ENCODE measurements around the gene ZNF789.

The ZNF789 gene

DNA sequence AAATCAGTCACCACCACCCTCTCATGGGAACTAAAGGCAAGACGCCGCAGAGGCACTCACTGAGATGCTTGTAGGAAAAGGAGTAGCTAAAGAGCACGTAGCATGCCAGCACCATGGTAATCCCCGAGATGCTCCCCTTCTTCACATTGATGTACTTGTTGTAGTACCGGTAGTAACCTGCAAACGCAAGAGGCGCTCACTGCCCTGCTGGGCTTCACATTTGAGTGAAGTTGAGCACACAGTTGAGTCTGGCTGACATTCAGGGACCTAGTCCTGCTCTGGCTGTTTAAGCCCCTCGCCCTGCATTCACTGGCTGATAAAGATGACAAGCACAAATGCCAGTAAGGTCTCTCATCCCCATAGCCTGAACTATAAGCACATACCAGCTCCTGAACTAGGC lies 13.6 kb upstream of the ZNF789 start:
- peak; percentile 44 for DNase-seq

DNA sequence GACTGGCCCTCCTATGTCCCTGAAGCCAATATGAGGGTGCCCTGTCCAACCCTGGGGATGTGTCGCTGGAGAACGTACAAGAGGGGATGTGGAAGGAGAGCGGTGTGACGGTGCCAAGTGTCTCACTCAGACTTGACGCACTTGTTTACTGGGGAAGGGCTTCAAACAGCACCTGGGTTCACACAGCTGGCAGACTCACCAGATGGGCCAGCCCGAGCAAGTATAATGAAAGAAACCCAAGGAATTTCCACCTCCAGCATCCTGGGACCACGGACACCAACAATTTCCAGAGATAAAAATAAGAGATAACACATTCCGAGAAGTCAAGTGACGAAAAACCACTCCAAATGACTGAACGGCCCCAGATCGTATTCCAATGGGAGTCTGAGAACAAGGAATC lies 12.0 kb upstream of the ZNF789 start:
- DNase-seq, result no peak

DNA sequence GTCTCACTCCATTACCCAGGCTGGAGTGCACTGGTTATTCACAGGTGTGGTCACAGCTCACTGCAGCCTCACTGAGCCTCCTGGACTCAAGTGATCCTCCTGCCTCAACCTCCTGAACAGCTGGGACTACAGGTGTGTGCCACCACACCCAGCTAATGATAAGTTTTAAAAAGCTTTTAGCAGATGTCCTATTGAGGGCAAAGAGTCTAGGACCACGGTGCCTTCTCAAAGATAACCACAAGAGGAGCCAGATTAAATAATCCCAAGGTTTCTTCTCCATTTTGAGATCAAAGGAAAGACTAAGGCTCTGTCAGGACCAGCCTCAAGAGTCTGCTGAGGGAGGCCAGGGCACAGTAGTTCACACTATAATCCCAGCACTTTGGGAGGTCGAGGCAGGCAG lies 11.5 kb upstream of the ZNF789 start:
- no peak for DNase-seq

DNA sequence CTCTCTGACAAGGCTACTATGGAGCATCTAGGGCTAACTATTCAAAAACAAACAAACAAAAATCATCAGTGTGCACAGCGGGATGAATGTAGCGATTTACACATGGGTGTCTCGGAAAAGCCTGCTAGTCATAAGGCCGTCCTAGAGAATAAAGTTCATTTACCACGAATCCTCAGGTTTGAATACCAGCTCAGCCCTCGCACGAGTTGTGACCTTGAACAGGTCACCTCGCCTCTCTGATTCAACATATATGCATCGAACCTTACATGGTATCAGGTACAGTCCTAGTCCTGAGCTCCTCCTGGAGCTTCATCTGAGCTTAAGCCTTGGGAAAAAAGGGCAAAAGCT lies 7.3 kb upstream of the ZNF789 start:
- DNase-seq, result no peak

DNA sequence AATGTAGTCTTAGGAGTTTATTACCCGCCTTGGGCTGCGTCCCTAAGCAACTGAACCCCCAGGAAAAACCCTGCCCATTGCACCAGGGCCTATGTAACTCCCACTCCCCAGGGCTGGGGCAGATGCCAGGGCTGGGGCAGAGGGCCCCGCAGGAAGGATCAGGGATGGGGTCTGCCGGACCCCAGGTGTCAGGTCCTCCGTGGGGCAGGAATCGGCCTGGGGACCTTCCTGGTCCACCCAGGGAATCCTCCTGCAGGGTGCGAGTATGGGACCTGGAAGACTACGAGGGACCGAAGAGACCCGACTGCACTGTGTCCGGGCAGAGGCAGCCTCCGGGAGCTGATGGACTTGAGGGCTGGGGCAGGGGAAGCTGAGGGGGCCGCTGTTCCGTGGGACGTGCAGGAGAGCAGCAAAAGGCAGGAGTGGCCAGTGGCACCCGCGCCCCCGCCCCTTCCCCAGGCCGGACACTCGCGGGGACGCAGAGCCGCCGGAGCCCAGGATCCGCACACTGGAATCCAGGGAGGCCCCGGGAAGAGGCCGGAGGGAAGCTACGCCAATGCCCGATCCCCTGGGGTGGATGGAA lies 4.3 kb upstream of the ZNF789 start:
- no peak for DNase-seq

DNA sequence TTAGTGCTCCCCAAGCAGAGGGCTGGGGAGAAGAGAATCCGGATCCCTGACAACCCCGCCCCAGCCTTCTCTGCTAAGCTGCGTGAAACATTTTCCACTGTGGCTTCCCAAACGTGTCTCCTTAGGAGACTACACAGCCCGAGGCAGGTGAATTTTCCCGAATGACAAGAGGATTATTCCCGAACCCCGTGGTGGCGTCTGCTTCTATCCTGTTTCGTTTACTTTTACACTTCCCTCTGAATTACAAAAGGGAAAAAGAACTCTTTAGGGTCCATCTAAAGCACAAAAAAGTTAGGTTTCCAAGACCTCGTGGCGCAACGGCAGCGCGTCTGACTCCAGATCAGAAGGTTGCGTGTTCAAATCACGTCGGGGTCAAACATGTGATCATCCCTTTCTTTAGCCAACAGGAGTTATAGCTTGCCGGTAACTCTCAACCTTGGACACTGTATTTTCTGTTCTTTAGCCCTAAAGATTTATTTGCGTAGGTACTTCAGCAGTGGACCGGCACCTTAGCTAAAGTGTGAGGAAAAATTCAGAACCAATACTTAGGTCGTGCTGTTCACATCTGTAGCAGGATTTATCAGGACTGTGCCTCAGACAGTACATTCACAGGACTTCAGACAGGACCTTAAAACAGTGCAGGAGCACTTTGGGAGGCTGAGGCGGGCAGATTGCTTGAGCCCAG lies 3.2 kb upstream of the ZNF789 start:
- no peak for DNase-seq

DNA sequence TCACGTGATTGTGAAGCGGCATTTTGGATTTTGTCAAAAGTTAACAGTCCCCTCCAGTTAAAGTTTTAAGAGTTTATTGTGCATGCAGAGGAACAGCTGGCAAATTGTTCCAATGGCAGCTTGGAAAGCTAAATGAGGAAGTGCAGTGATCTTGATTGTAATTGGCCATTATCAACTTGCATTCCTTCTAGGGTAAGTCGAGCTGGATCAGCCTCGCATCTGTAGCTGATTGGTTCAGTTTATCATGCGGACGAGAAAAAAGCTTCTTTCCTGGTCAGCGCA lies 566 bp downstream of the ZNF789 start:
- DNase-seq, result no peak

DNA sequence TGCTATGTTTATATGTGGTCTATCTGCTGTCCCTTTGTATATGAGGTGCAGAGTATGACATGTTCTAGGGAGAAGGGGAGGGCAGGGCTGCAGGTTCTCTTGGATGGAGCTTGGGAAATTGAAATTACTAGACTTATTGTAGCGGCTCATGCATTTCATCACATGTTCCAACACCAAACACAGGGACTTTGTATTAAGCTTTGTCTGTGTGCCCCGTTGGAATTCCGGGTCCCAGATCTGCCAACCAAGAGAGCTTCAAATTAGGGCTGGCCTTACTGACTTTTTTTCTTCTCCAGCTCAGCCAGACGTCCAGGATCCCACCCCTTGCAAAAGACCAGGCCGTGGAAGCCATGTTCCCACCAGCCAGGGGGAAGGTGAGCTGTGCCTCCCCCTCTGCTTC lies 3.4 kb downstream of the ZNF789 start:
- no peak for DNase-seq

DNA sequence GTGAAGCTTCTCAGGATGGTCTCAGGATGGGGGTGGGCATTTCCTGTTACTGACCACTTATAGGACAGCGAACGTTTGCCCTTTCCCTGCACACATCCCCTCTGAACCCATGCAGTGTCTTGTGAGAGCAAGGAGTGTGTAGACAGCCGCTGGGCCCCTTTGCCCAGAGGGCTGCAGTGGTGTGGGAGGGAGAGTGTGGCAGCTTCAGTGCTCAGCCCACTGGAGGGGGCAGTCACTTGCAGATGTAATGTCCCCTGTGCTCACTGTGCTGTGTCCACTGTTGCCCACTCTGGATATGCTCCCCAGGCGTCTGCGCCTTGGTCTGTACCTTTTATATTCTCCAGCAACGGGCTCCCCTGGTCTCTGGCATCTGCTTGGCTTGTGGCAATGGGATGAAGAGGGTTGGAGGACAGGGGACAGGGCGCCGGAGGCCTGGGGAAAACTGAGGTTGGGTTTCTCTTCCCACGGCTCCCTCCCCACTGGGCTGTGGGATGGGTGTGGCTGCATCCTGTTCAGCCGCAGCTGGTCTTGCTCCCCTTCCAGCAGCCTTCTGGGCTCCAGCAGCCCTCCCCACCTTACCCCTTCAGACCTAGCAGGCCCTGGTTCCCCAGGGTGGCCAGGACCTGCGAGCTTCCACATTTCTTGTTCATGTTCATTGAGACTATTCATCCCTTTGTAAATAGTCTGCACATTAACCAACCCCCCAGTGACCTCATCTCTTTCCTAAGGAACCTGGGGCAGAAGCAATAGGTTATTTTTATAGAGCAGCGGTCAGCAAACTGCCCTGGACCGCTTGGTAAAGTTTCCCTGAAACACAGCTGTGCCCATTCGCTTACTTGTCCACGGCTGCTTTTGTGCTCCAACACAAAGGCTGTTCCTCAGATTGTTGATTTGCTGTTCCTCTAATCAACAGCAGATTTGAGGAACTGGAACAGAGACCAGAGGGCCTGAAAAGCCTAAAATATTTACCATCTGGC lies 6.1 kb downstream of the ZNF789 start:
- no peak for DNase-seq

DNA sequence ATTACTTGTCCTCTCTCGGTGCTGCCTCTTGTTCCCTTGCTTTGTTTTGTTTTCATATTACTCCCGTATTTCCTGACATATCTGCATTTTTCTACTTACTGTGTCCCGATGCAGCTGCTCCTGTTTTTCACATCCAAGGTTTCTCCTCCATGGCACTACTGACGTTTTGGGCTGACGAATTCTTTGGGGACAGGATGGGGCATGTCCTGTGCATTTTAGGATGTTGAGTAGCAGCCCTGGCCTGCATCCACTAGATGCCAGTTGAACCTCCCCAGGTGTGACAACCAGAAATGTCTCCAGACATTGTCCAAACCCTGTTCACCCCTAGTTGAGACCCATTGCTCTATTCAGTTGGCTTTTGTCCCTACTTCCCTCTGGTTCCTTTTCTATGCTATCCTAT lies 12.4 kb downstream of the ZNF789 start:
- no peak for DNase-seq

DNA sequence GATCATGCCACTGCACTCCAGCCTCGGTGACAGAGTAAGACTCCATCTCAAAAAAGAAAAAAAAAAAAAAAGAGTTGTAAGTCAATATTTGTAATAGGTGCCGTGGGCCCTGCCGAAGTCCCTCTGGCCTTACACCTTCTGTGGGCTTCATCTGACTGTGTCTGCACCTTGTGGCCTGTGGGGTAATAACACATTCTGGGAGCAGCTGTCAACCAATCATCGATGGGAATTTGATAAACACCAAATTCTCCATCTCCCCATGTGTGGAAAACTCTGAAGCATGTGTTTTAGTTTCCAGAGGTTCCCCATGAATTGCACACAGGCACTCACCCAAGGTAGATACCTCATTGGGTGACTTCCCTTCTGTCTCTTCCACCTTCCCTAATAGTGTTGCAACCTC lies 16.5 kb downstream of the ZNF789 start:
- no peak for DNase-seq

DNA sequence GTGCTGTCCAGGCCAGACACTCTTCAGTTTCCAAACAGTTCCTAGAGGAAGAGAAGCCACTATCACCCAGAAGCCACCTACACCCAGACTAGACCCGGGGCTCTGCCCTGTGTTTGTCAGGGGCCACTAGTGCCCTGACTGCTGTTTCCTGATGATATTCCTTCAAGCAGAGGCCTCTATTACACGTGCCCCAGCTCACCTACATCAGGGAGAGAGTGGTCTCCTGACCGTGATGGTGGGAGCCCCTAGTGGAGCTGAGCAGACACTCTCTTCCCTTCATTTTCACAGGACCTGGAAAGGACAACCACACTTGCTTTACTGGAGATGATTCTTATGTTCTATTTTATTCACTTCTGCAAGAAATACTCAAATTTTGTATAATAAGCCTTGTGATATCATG lies 18.2 kb downstream of the ZNF789 start:
- DNase-seq, result no peak

DNA sequence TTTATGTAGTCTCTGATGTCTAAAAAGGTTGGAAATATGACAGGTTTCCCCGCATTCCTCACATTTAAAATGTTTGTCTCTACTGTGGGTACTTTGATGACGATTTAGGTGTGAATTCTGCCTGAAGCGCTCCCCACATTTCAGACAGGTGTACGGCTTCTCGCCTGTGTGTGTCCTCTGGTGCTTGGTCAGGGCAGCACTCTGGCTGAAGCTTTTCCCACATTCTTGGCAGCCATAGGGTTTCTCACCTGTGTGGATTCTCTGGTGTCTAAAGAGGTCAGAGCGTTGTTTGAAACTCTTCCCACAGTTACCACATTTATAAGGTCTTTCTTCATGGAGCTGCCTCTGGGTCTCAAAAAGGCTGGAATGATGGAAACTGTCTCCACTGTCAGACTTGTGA lies 21.1 kb downstream of the ZNF789 start:
- DNase-seq, result no peak

DNA sequence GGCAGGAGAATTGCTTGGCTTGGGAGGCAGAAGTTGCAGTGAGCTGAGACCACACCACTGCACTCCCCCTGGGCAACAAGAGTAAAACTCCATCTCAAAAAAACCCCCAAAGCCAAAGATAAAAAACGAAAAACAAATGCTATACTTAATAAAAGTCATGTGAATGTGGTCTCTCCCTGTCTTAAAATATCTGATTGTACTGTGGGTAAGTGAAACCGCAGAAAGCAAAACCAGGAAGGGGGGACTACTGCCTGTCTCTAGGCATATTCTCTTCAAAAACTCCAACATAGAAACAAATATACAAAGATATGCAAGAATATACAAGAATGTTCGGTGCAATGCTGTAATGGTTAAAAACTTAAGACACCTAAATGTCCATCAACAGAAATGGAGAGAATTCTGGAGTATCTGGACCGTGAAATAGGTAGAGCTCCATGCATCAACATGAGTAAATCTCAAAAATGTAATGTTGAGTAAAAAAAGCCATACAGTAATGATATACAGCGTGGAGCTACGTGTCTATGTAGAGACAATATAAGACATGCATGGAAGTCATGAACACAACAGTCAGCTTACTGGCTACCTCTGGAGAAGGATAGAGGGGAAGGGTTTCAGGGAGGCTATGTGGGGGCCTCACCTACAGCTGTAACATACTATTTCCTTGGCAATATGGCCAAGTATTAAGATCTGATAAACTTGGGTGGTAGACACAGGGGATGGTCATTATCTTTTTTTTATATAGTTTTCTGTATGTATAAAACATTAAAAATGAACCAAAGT lies 25.3 kb downstream of the ZNF789 start:
- no peak for DNase-seq

DNA sequence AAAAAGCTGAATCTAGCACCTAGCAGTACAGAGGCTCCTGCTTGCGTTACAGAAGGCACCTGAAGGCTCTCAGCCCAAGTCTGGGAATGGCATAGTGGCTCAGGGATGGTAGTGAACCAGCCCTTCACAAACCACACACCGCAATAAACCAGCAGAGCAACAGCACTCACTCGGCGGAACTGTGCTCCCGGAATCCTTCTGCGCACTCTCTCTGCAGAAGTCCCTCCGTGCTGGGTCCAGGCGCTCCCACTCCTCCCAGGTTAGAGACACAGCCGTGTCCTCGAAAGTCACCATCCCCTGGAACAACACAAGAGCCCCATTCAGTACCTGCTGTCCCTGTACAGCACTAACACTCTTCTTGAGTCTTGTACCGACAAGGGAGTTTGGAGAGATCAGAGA lies 25.9 kb downstream of the ZNF789 start:
- DNase-seq, result no peak

DNA sequence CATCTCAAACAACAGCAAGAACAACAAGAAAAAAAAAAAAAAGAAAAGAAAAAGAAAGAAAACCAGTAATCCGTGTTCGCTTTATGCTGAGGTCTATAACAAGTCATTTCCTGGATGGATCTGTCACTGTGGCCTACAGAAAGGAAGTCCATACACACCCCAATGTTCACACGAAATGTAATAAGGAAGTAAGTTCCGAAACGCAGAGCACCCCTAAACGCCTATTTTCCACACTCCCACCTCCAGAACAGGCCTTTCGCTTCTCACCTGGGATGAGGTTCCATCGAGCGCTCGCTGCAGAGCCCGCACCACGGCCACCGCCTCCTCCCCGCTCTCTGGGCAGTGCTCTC lies 26.7 kb downstream of the ZNF789 start:
- no peak for DNase-seq

DNA sequence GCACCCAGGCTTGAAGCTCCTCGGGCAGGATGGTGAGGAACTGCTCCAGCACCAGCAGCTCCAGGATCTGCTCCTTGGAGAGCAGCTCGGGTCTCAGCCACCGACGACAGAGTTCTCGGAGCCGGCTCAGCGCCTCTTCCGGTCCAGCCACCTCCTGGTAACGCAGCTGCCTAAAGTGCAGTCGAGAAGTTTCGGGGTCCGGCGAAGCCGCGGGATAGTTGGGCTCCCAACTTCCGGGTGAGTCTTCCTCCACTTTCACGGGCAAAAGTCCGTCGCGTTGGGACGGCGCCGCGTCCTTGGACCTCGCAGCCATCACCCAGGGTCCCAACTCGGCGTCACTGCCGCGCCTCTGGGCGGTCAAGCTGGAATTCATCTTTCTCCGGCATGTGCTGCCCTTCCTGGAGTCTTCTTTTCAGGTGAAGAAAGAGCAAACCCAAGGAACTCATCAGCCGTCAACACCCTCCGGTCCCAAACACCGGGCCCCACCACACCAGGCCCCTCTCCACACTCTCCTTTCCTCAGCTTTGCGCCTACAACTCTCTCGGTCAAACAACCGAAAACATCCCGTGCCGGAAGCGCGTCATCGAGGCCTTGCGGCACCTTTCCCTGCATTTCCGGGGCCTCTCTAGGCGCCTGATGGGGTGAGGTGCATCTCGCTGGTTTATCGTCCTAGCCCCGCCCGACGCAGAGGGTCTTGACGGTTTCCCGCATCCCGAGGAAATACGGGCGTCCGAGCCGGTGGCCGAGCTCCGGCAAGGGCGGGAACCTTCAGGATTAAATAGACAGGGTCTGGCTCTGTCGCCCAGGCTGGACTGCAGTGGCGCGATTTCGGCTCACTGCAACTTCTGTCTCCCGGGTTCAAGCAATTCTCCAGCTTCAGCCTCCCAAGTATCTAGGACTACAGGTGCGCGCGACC lies 27.3 kb downstream of the ZNF789 start, which contains the start of gene ZNF394:
TSS of gene ZNF394 (minus strand) at position 561 of the 916 bp plus-strand sequence. CDS start at position 373, 188 bp downstream.
- DNase-seq, result peak; percentile 89

DNA sequence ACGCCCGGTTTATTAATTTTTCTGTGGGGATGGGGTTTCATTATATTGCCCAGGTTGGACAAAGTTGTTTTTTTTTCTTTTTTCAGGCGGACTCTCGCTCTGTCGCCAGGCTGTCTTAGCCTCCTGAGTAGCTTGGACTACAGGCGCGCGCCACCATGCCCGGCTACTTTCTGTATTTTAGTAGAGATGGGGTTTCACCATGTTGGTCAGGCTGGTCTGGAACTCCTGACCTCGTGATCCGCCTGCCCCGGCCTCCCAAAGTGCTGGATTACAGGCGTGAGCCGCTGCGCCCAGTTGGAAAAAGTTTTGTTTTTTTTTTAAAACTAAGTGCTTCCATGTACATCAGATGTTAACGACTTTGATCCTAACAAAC lies 27.9 kb downstream of the ZNF789 start:
- DNase-seq, result no peak

DNA sequence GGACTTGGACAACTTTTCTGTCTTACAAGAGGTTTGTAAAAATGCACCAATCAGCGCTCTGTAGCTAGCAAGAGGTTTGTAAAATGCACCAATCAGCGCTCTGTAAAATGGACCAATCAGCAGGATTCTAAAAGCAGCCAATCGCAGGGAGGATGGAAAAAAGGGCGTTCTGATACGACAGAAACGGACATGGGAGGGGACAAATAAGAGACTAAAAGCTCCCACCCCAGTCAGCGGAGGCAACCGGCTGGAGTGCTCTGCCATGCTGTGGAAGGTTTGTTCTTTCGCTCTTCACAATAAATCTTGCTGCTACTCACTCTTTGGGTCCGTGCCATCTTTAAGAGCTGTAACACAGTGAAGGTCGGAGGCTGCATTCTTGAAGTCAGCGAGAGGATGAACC lies 28.5 kb downstream of the ZNF789 start:
- peak; percentile 22 for DNase-seq

DNA sequence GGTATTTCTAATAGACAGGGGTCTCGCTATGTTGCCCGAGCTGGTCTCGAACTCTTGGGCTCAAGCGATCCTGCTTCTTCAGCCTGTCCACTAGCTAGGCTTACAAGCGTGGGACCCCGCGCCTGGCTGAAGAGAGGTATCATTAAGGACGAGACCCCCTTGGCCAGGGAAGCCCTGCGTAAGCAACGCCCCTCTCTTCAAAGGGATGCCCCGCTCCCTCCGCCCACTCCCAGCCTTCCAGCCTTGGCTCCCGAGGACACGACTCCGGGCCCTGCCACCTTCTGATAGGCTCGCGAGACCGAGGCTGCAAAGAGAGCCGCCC lies 31.6 kb downstream of the ZNF789 start:
- no peak for DNase-seq

DNA sequence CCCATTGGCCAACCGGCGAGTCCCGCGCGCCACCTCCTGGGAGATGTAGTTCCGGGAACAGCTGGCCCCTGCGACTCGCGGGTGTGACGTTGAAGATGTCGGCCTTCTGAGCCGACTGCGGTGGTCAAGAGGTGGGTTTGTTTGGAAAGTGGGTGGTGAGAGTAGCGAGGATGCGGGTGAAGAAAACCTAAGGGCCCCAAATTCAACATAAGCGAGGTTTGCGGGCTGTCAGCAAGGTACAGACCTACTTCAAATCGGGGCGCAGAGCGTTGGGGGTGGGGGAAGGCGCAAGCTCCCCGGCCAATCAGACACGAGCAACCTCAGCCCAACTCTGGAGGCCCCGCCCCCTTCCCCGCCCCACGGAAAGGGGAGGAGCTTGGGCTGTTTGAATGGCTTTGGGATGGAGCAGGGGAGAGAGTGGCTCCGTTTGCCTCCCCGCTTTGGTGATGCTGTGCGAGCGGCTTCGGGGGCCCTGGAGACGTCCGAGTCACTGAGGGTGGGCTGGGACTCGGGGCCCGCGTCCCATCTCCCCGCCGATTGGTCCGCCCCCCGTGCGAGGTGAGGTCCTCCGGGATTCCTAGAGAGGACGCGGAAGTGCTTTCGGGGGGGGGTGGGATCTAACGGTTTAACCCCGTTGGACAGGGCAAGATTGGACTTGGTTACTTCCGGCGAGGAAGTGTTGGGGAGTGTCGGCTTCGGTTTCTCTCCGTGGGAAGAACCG lies 32.1 kb downstream of the ZNF789 start, which contains the start of gene ZKSCAN5:
TSS of gene ZKSCAN5 (plus strand) at position 60 of the 721 bp plus-strand sequence. CDS start 1,383 bp downstream, outside the sequence.
- DNase-seq, result peak; percentile 98

DNA sequence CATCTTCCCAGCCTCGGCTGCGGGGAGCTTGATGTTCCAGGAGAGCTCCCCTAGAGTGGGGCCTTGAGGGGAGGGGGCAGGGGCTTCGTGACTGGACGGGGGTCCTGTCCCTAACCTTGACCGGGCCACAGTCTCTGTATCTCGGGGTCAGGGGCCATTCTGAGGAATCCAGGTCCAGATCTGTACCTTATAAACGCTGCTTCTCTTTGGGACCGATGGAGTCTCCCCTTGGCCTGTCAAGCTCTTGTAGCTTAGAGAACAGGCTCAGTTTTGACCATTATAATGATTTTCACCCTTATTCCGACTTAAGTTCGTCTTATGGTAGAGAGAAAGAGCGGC lies 32.6 kb downstream of the ZNF789 start:
- DNase-seq, result no peak

Measured in stimulated activated CD4-positive, alpha-beta T cell treated with anti-CD3 and anti-CD28 coated beads, Interleukin-1b, Interleukin-23, amount 100 ng/mL, for 48 hours (primary cell).